Suprapubic skin (tissue), 3 donors: ENCODE results near the gene STPG4.

Experiments used
- EP300 ChIP-seq: sonication (generic); formaldehyde crosslinking; IDR thresholded peaks from one replicate; pipeline ENCODE4 v1.6.1; 2017; ENCODE audit warnings: antibody characterized with exemption
- POLR2A ChIP-seq, 2 donors: fragments of 450-650 bp; IDR thresholded peaks; one replicate each; pipeline ENCODE4 v1.6.1; 2017; ENCODE audit warnings: antibody characterized with exemption in 2 of 2, mild to moderate bottlenecking in 2 of 2, moderate library complexity in 2 of 2
- TF ChIP-seq, protein P1 (sequence below), 2 donors: fragments of 200-600 bp in 1 of 2; fragments of 450-650 bp in 1 of 2; sonication (generic) in 1 of 2; IDR thresholded peaks; one replicate each; pipeline ENCODE4 v1.5.1; 2016 to 2019; ENCODE audit warnings: antibody characterized with exemption in 2 of 2, mild to moderate bottlenecking in 1 of 2, moderate library complexity in 1 of 2

- TF ChIP-seq, protein P1, sequence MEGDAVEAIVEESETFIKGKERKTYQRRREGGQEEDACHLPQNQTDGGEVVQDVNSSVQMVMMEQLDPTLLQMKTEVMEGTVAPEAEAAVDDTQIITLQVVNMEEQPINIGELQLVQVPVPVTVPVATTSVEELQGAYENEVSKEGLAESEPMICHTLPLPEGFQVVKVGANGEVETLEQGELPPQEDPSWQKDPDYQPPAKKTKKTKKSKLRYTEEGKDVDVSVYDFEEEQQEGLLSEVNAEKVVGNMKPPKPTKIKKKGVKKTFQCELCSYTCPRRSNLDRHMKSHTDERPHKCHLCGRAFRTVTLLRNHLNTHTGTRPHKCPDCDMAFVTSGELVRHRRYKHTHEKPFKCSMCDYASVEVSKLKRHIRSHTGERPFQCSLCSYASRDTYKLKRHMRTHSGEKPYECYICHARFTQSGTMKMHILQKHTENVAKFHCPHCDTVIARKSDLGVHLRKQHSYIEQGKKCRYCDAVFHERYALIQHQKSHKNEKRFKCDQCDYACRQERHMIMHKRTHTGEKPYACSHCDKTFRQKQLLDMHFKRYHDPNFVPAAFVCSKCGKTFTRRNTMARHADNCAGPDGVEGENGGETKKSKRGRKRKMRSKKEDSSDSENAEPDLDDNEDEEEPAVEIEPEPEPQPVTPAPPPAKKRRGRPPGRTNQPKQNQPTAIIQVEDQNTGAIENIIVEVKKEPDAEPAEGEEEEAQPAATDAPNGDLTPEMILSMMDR (IDR thresholded peaks at IDR 0.05) = no peak
- no peak for TF ChIP-seq EP300
- no peak for TF ChIP-seq POLR2A (IDR thresholded peaks at IDR 0.05)
Observed at GRCh38 chr2:47160211-47160610, 5.1 kb upstream of the STPG4 start.
